Muscle layer of colon (tissue), 2 donors: ENCODE results near the gene ACSL3.
"Not testable (repeated sequence)": the region's sequence is repeated elsewhere in the genome, so short reads cannot be mapped to it uniquely, and the experiment has no call there.

Source experiments
- H3K27ac ChIP-seq: one replicate; pipeline ENCODE4 v1.7.0; 2013; ENCODE audit warnings: low read depth, mild to moderate bottlenecking, low read length, moderate library complexity
- H3K27me3 ChIP-seq, 2 donors: one replicate each; pipeline ENCODE4 v1.7.0; 2013; ENCODE audit warnings: low read length in 2 of 2, mild to moderate bottlenecking in 2 of 2; ENCODE audit not compliant: insufficient read depth in 2 of 2, control insufficient read depth in 1 of 2
- H3K36me3 ChIP-seq: one replicate; pipeline ENCODE4 v1.7.0; 2013; ENCODE audit warnings: mild to moderate bottlenecking, low read length; ENCODE audit not compliant: insufficient read depth
- H3K4me1 ChIP-seq: one replicate; pipeline ENCODE4 v1.7.0; 2013; ENCODE audit warnings: mild to moderate bottlenecking, low read length; ENCODE audit not compliant: insufficient read depth
- H3K4me3 ChIP-seq, 2 donors: one replicate each; pipeline ENCODE4 v1.7.0; 2013; ENCODE audit warnings: low read length in 2 of 2, low read depth in 1 of 2, mild to moderate bottlenecking in 1 of 2, moderate library complexity in 1 of 2
- H3K9ac ChIP-seq: one replicate; pipeline ENCODE4 v1.7.0; 2013; ENCODE audit warnings: low read length
- H3K9me3 ChIP-seq: one replicate; pipeline ENCODE4 v1.7.0; 2013; ENCODE audit warnings: mild to moderate bottlenecking, low read length
- donor health status: abdominal sarcoma.
- donor health status: Adenocarcinoma of cecum.

Gene ACSL3

GRCh38 chr2:222835823-222836151 is 25.0 kb upstream of the ACSL3 start:
- H3K4me3 ChIP-seq = no peak overlapping the region
- no peak overlapping the region for H3K9ac ChIP-seq
- H3K27me3 ChIP-seq = no peaks in the 10 kb centered on the region
- no peaks in the 10 kb centered on the region for H3K9me3 ChIP-seq
- H3K27ac ChIP-seq = no peak overlapping the region
- no peaks in the 10 kb centered on the region for H3K36me3 ChIP-seq
- no peaks in the 10 kb centered on the region for H3K4me1 ChIP-seq

- H3K9me3 ChIP-seq = no peaks in the 10 kb centered on the region
- H3K36me3 ChIP-seq = no peaks in the 10 kb centered on the region
- H3K4me1 ChIP-seq = no peaks in the 10 kb centered on the region
- no peaks in the 10 kb centered on the region for H3K27me3 ChIP-seq
- no peak overlapping the region for H3K4me3 ChIP-seq
- H3K27ac ChIP-seq = no peak overlapping the region
- no peak overlapping the region for H3K9ac ChIP-seq
Observed at GRCh38 chr2:222837643-222838056, 23.2 kb upstream of the ACSL3 start.

GRCh38 chr2:222840060-222840802 is 20.6 kb upstream of the ACSL3 start:
- H3K4me3 ChIP-seq = no peak overlapping the region

GRCh38 chr2:222842491-222843174 is 18.2 kb upstream of the ACSL3 start:
- no peak overlapping the region for H3K9ac ChIP-seq
- no peaks in the 10 kb centered on the region for H3K4me1 ChIP-seq
- H3K36me3 ChIP-seq = no peaks in the 10 kb centered on the region
- no peaks in the 10 kb centered on the region for H3K9me3 ChIP-seq
- H3K4me3 ChIP-seq = no peak overlapping the region
- no peaks in the 10 kb centered on the region for H3K27me3 ChIP-seq
- no peak overlapping the region for H3K27ac ChIP-seq

More at GRCh38 chr2:222840060-222840802, 20.6 kb upstream of the ACSL3 start:
- no peaks in the 10 kb centered on the region for H3K9me3 ChIP-seq
- no peak overlapping the region for H3K9ac ChIP-seq
- H3K4me1 ChIP-seq = no peaks in the 10 kb centered on the region
- H3K27ac ChIP-seq = no peak overlapping the region
- H3K27me3 ChIP-seq = no peaks in the 10 kb centered on the region
- H3K36me3 ChIP-seq = no peaks in the 10 kb centered on the region

GRCh38 chr2:222844323-222844722 is 16.5 kb upstream of the ACSL3 start:
- H3K4me3 ChIP-seq = no peak overlapping the region
- no peaks in the 10 kb centered on the region for H3K9me3 ChIP-seq
- no peaks in the 10 kb centered on the region for H3K27me3 ChIP-seq
- H3K36me3 ChIP-seq = no peaks in the 10 kb centered on the region
- peak overlapping the region; percentile 49 for H3K27ac ChIP-seq
- no peak overlapping the region for H3K9ac ChIP-seq
- no peaks in the 10 kb centered on the region for H3K4me1 ChIP-seq

- H3K27ac ChIP-seq, H3K4me1 ChIP-seq, H3K27me3 ChIP-seq, H3K9me3 ChIP-seq, H3K9ac ChIP-seq, H3K4me3 ChIP-seq, H3K36me3 ChIP-seq: not testable (repeated sequence)
Observed at GRCh38 chr2:222845314-222845713, 15.5 kb upstream of the ACSL3 start.

- H3K27ac ChIP-seq = no peak overlapping the region
- H3K36me3 ChIP-seq = no peaks in the 10 kb centered on the region
- no peaks in the 10 kb centered on the region for H3K4me1 ChIP-seq
- H3K4me3 ChIP-seq = no peak overlapping the region
- no peaks in the 10 kb centered on the region for H3K27me3 ChIP-seq
- H3K9me3 ChIP-seq = no peaks in the 10 kb centered on the region
- H3K9ac ChIP-seq = no peak overlapping the region
Observed at GRCh38 chr2:222846003-222846402, 14.8 kb upstream of the ACSL3 start.

GRCh38 chr2:222848031-222848430 is 12.8 kb upstream of the ACSL3 start:
- not testable (repeated sequence) for H3K27ac ChIP-seq, H3K4me1 ChIP-seq, H3K36me3 ChIP-seq, H3K4me3 ChIP-seq, H3K9me3 ChIP-seq, H3K9ac ChIP-seq, H3K27me3 ChIP-seq

GRCh38 chr2:222848862-222849261 is 12.0 kb upstream of the ACSL3 start:
- H3K27ac ChIP-seq = no peak overlapping the region
- no peaks in the 10 kb centered on the region for H3K36me3 ChIP-seq

GRCh38 chr2:222851956-222852617 is 8.7 kb upstream of the ACSL3 start:
- Histone ChIP-seq H3K36me3 (no peaks in the 10 kb centered on the region), H3K4me1 (no peaks in the 10 kb centered on the region)

More at GRCh38 chr2:222848862-222849261, 12.0 kb upstream of the ACSL3 start:
- Histone ChIP-seq H3K4me1 (no peaks in the 10 kb centered on the region), H3K4me3 (no peak overlapping the region), H3K27me3 (no peaks in the 10 kb centered on the region), H3K9me3 (no peaks in the 10 kb centered on the region), H3K9ac (no peak overlapping the region)

GRCh38 chr2:222854773-222855700 is 5.8 kb upstream of the ACSL3 start:
- no peaks in the 10 kb centered on the region for H3K9me3 ChIP-seq

More at GRCh38 chr2:222851956-222852617, 8.7 kb upstream of the ACSL3 start:
- H3K27ac ChIP-seq = no peak overlapping the region
- H3K4me3 ChIP-seq = no peak overlapping the region
- H3K27me3 ChIP-seq = no peaks in the 10 kb centered on the region
- no peaks in the 10 kb centered on the region for H3K9me3 ChIP-seq
- no peak overlapping the region for H3K9ac ChIP-seq

More at GRCh38 chr2:222854773-222855700, 5.8 kb upstream of the ACSL3 start:
- H3K4me1 ChIP-seq = peaks cover 6% of the 10 kb centered on the region
- H3K9ac ChIP-seq = no peak overlapping the region
- H3K4me3 ChIP-seq = no peak overlapping the region
- H3K27ac ChIP-seq = no peak overlapping the region
- no peaks in the 10 kb centered on the region for H3K27me3 ChIP-seq
- no peaks in the 10 kb centered on the region for H3K36me3 ChIP-seq
